Coronary artery (tissue), 2 donors: ENCODE results near the gene MCOLN2.

Experiments used
- DNase-seq: peaks from one replicate; pipeline ENCODE4 v3.0.0-alpha.2; 2017; ENCODE audit warnings: low spot score
- H3K27ac ChIP-seq, 2 donors: fragments of 200-600 bp; sonication (generic); one replicate each; pipeline ENCODE4 v1.5.1; 2016 to 2019
- H3K4me3 ChIP-seq: fragments of 200-600 bp; sonication (generic); 2 replicates; pipeline ENCODE4 v1.5.1; 2016; ENCODE audit warnings: mild to moderate bottlenecking, moderate library complexity
- CTCF ChIP-seq: fragments of 200-600 bp; sonication (generic); IDR thresholded peaks from one replicate; pipeline ENCODE4 v1.5.1; 2019; ENCODE audit warnings: antibody characterized with exemption

The MCOLN2 gene

GRCh38 chr1:84959294-84959693 is 37.6 kb downstream of the MCOLN2 start:
- DNase-seq: no peak
- TF ChIP-seq CTCF: no peak
- H3K27ac ChIP-seq: no peak overlapping the region
- H3K4me3 ChIP-seq: no peak overlapping the region

DNA sequence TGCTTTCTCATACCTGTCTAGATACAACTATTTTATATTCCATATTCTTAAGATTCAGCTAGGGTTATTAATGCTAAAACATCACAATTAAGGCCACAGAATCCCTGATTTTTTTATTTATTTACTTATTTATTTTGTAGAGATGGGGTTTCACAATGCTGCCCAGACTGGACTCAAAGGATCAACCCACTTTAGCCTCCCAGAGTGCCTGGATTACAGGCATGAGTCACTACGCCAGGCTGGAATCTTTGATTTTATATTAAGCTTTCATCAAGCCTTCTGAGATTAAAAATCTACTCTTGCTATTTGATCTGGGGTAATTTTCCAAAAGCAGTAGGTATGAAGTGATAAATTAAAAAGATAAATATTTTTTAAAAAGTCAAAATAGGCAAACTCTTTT is 38.9 kb downstream of the MCOLN2 start:
- Histone ChIP-seq H3K27ac (no peak overlapping the region), H3K4me3 (no peak overlapping the region)
- TF ChIP-seq CTCF: no peak
- DNase-seq: no peak

GRCh38 chr1:84956655-84957054 is 40.3 kb downstream of the MCOLN2 start:
- no peak overlapping the region for H3K27ac ChIP-seq
- H3K4me3 ChIP-seq: no peak overlapping the region
- no peak for TF ChIP-seq CTCF

DNA sequence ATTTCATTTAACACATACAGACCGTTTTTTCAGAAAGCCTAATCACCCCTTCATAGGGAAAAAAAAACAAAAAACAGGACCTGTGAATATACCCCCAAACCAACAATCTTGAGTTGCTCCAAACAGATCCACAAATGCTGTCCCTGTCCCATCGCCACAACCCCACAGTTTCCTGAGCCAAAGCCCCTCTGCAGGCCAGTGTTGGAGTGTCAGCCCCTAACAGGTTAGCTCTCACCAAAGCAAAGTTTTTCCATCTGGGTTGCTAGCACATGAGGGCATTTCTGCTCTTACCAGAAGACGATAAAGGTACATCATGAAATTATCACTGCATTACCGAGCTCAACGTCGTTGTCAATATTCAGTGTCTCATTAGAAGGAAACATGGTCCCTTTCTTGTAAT is 40.8 kb downstream of the MCOLN2 start:
- no peak for TF ChIP-seq CTCF
- DNase-seq: no peak

More at GRCh38 chr1:84956655-84957054, 40.3 kb downstream of the MCOLN2 start:
- DNase-seq: no peak

DNA sequence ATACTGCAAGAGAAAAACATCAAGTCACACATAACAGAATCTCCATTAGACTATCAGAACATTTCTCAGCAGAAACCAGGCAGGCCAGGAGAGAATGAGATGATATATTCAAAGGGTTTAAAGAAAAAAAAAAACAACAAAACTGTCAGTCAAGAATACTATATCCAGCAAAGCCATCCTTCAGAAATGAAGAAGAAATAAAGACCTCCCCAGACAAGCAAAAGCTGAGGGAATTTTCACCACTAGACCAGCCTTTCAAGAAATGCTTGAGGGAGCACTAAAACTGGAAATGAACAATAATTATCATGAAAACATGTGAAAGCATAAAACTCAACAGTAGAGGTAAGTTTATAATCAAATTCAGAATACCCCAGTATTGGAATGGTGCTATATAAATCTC is 47.2 kb downstream of the MCOLN2 start:
- TF ChIP-seq CTCF: no peak
- no peak overlapping the region for H3K4me3 ChIP-seq
- no peak overlapping the region for H3K27ac ChIP-seq
- DNase-seq: no peak

More for the DNA sequence above, 40.8 kb downstream of the MCOLN2 start:
- Histone ChIP-seq H3K4me3 (no peak overlapping the region), H3K27ac (no peak overlapping the region)

DNA sequence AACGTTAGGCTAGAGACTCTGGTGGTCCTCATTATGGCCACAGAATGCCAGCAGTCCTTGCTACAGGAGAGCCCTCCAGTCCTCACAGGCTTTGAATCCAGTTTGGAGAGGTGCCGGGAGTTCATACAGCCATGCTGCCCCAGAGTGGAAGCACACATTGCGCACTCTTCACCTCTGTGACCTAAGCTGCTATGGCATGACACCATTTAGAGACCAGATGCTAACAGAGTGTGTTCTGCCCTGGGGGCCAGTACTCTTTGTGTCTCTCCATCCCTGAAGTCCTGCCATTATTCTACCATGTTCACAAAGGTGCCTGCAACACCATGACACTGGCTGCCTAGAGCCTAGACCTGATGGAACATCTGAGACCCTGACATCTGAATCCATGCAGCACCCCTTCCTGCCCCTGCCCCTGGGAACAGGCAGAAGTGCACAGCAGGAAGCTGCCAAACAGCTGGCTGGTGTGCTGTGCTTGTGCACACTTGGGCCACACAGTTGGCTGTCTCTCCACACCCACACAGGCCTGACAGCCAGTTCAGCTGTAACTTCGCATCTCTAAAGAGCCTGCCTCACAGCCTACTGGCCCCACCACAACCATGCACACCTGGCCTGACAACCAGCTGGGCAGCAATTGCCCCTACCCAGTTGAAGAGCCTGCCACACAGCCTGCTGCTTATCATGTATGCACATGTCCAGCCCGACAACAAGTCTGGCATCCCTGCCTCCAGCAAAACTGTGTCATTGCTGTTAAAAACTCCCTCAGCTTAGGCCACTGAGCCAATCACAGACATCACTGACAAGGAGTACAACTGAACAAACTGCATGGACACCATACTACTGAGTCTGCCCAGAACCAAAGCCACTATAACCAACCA is 49.1 kb downstream of the MCOLN2 start:
- H3K4me3 ChIP-seq: no peak overlapping the region
- no peak for TF ChIP-seq CTCF
- no peak for DNase-seq
- H3K27ac ChIP-seq: no peak overlapping the region

DNA sequence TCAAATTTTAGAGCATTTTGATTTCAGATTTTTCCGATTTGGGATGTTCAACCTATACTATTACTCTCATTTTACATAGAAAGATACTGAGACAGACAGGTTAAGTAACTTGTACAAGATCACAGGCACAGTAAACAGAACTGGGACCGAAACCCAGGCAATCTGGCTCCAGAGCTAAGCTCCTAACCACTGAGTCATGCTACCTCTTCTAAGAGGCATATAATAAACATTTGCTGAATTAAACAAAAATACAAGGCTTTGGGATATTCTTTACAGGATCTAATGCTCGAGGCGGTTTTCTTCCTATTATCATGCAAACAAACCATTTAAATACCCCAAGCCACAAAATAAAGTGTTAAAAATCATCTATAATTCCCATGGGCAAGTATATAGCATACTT is 50.3 kb downstream of the MCOLN2 start:
- Histone ChIP-seq H3K4me3 (no peak overlapping the region), H3K27ac (no peak overlapping the region)
- no peak for DNase-seq
- TF ChIP-seq CTCF: no peak
